Kidney (tissue), 14 donors: ENCODE data around the gene RPL41. TPM values are rescaled to one million over a fixed set of nuclear protein-coding genes. Genes with fewer than 3 reads are reported as not detected.

Source experiments
- DNase-seq, 5 donors: peaks; one replicate each; pipeline ENCODE4 v3.0.0-alpha.2; 2013 to 2020
- FAIRE-seq: peaks from 2 replicates; lab custom pipeline; 2012; peaks lifted over from hg19 to GRCh38; lab: Jason Lieb, UNC
- H3K27ac ChIP-seq, 2 donors: one replicate each; pipeline ENCODE4 v1.7.0; 2013; ENCODE audit warnings: low read depth in 2 of 2, low read length in 2 of 2, inconsistent platforms in 1 of 2
- H3K27me3 ChIP-seq: one replicate; pipeline ENCODE4 v1.7.1; 2013; ENCODE audit warnings: low read length, inconsistent platforms; ENCODE audit not compliant: control insufficient read depth, insufficient read depth
- H3K36me3 ChIP-seq, 3 donors: one replicate each; pipeline versions ENCODE4 v1.7.0 to v1.7.1; 2013; ENCODE audit warnings: low read length in 3 of 3, control low read depth in 1 of 3, inconsistent platforms in 1 of 3; ENCODE audit not compliant: insufficient read depth in 3 of 3, control insufficient read depth in 2 of 3
- H3K4me1 ChIP-seq, 3 donors: one replicate each; pipeline versions ENCODE4 v1.7.0 to v1.7.1; 2013; ENCODE audit warnings: low read length in 3 of 3, inconsistent platforms in 1 of 3, low read depth in 1 of 3; ENCODE audit not compliant: control insufficient read depth in 2 of 3, insufficient read depth in 2 of 3
- H3K4me3 ChIP-seq, 3 donors: one replicate each; pipeline versions ENCODE4 v1.7.0 to v1.8.1; 2013; ENCODE audit warnings: low read length in 3 of 3, control low read depth in 1 of 3, inconsistent platforms in 1 of 3
- H3K9ac ChIP-seq, 3 donors: one replicate each; pipeline versions ENCODE4 v1.7.0 to v1.7.1; 2013; ENCODE audit warnings: low read length in 3 of 3, control low read depth in 1 of 3, inconsistent platforms in 1 of 3
- H3K9me3 ChIP-seq, 3 donors: one replicate each; pipeline versions ENCODE4 v1.7.0 to v1.7.1; 2013; ENCODE audit warnings: low read length in 3 of 3, control low read depth in 1 of 3, inconsistent platforms in 1 of 3; ENCODE audit not compliant: control insufficient read depth in 2 of 3, insufficient read depth in 1 of 3
- CTCF ChIP-seq: IDR thresholded peaks from 3 replicates; pipeline ENCODE4 v1.5.1; 2012; ENCODE audit warnings: mild to moderate bottlenecking, moderate library complexity, borderline replicate concordance; ENCODE audit not compliant: insufficient read depth; ENCODE audit errors: extremely low read depth
- intact Hi-C: fragments of 100-400 bp; cut with DNase I; formaldehyde crosslinking; loops from one replicate; pipeline ENCODE4 v1.11.1; 2022
- polyA plus RNA-seq: library from polyadenylated mRNA; stranded (reverse); fragments of 350-450 nt; fragmentation: Illumina TruSeq; extraction: RNeasy Lipid Tissue Mini Kit (QIAGEN cat#74804); gene quantifications from one replicate; pipeline ENCODE4 v1.2.3, GENCODE V29; 2014; ENCODE audit warnings: low read depth, low replicate concordance; ENCODE audit not compliant: insufficient read depth
- total RNA-seq: library from RNA; stranded (reverse); fragmentation: NEBNext Ultra II Directional; extraction: Animal tissue kit (Norgen Biotek cat#: 25700); gene quantifications from one replicate; pipeline ENCODE4 v1.2.1, GENCODE V29; 2021
- donor health status: control.
- donor health status: control.
- donor health status: control.
- donor health status: control.
- donor health status: control.
- donor health status: DM: yes; HTN: yes; CAD: no.
- donor health status: Normal renal cell carcinoma (clear cell type).

Gene RPL41
- total and polyA plus RNA-seq, 2 donors from 2014 or later: 2,987 to 5,602 TPM

GRCh38 chr12:56120158-56120846 is 3.9 kb downstream of the RPL41 start:
- TF ChIP-seq CTCF: no peak
- peaks cover 0 to 3% (median 0%) of the 10 kb centered on the region in 3 donors for H3K36me3 ChIP-seq
- DNase-seq: peak in 1 of 5 donors; percentile 72
- intact Hi-C loops: loop anchor here (10.0 kb wide), 1 partner anchor 64 kb away; the partner anchor contains the start of gene SMARCC2
- peak overlapping the region in 1 of 2 donors; percentile 87 for H3K27ac ChIP-seq
- H3K9ac ChIP-seq: peak overlapping the region in 2 of 3 donors; percentile 25 to 98
- no peak overlapping the region for H3K4me3 ChIP-seq
- peaks cover 0 to 19% (median 15%) of the 10 kb centered on the region in 3 donors for H3K4me1 ChIP-seq
- no peak for FAIRE-seq
- H3K27me3 ChIP-seq: no peaks in the 10 kb centered on the region
- H3K9me3 ChIP-seq: no peaks in the 10 kb centered on the region

GRCh38 chr12:56121204-56121870 is 4.9 kb downstream of the RPL41 start:
- intact Hi-C loops: loop anchor here (10.0 kb wide), 1 partner anchor 63 kb away; the partner anchor contains the start of gene SMARCC2

GRCh38 chr12:56122637-56123036 is 6.2 kb downstream of the RPL41 start:
- Histone ChIP-seq H3K36me3 (peaks cover 0 to 3% (median 0%) of the 10 kb centered on the region in 3 donors), H3K27me3 (no peaks in the 10 kb centered on the region), H3K9me3 (no peaks in the 10 kb centered on the region), H3K4me1 (peaks cover 11 to 33% (median 26%) of the 10 kb centered on the region in 3 donors), H3K27ac (no peak overlapping the region), H3K9ac (peak overlapping the region in 1 of 3 donors; percentile 14), H3K4me3 (no peak overlapping the region)
- no peak for TF ChIP-seq CTCF
- no peak for DNase-seq
- intact Hi-C loops: loop anchor here (10.0 kb wide), 1 partner anchor 62 kb away; the partner anchor contains the start of gene SMARCC2
- no peak for FAIRE-seq

More at GRCh38 chr12:56121204-56121870, 4.9 kb downstream of the RPL41 start:
- H3K9ac ChIP-seq: no peak overlapping the region
- no peak for TF ChIP-seq CTCF
- H3K36me3 ChIP-seq: peaks cover 0 to 3% (median 0%) of the 10 kb centered on the region in 3 donors
- H3K4me1 ChIP-seq: peaks cover 3 to 24% (median 16%) of the 10 kb centered on the region in 3 donors
- H3K27ac ChIP-seq: no peak overlapping the region
- no peak overlapping the region for H3K4me3 ChIP-seq
- DNase-seq (peak in 1 of 5 donors; percentile 57), FAIRE-seq (no peak)
- no peaks in the 10 kb centered on the region for H3K9me3 ChIP-seq
- H3K27me3 ChIP-seq: no peaks in the 10 kb centered on the region
